ENCODE results near the gene USP13.

DNA sequence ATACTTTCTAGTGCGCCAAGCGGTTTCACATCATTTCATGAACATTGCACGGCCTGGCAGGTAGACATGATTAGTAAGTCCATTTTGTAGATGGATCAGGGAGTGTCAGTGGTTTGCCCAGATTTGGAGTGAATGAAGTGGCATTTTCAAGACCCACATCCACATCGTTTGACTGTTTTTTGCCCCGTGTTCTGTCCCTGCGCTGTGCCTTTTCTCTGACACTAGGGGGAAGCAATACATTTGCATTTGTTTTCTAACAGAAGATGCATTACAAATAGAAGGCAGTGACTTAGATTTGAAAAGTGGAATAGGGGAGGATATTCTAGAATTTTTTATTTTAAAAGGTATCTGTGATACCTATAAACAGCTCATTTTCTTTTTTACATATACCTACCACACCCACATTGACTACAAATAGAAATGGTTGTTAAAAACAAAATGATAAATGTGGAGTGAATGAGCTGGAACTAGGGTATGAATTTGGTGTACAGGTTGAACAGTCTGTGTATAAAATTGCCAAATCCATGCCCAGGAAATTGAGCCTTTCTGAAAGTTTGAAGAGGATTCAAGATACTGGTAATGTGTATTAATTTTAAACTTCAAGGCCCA, 98.0 kb downstream of the USP13 start:
- TF ChIP-seq, protein P1, sequence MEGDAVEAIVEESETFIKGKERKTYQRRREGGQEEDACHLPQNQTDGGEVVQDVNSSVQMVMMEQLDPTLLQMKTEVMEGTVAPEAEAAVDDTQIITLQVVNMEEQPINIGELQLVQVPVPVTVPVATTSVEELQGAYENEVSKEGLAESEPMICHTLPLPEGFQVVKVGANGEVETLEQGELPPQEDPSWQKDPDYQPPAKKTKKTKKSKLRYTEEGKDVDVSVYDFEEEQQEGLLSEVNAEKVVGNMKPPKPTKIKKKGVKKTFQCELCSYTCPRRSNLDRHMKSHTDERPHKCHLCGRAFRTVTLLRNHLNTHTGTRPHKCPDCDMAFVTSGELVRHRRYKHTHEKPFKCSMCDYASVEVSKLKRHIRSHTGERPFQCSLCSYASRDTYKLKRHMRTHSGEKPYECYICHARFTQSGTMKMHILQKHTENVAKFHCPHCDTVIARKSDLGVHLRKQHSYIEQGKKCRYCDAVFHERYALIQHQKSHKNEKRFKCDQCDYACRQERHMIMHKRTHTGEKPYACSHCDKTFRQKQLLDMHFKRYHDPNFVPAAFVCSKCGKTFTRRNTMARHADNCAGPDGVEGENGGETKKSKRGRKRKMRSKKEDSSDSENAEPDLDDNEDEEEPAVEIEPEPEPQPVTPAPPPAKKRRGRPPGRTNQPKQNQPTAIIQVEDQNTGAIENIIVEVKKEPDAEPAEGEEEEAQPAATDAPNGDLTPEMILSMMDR (conservative IDR thresholded peaks at IDR 0.05; ENCODE audit: low read depth, low read length), result peak; percentile 83
- no peak for TF ChIP-seq EZH2 (IDR thresholded peaks at IDR 0.05; ENCODE audit: low read length, unreplicated experiment)

Measured in PC-3 (cell line).